SU-DHL-6 (cell line): ENCODE measurements around the gene LRRK1.

ENCODE experiments used
- EZH2phosphoT487 ChIP-seq: fragments of 200-600 bp; sonication (generic), shearing (Covaris generic); conservative IDR thresholded peaks from 2 replicates; pipeline ENCODE4 v1.6.1; 2018; ENCODE audit warnings: mild to moderate bottlenecking, antibody characterized with exemption, low read length, moderate library complexity, mixed read lengths
- TF ChIP-seq, protein P1 (sequence below): fragments of 200-600 bp; sonication (generic); IDR thresholded peaks from one replicate; pipeline ENCODE4 v1.5.1; 2017; ENCODE audit warnings: antibody characterized with exemption, mild to moderate bottlenecking, low read length, moderate library complexity; ENCODE audit not compliant: insufficient read depth, poor library complexity, severe bottlenecking

DNA sequence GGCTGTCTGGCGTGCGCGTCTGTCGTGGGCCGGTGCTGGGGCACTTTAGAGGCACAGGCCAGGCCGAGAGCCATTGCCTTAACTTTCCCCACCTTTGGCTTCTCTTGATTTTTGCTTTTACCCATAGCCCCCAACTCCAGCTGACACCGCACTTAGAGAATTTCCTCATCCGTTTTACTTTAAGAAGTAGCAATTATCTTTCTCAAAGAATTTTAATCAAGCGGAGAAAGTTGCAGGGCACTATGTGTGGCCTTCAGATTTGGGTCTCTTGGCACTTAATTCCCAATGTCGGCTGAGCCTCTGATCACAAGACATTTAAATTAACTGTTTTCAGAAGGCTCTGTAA is 38.3 kb upstream of the LRRK1 start:
- TF ChIP-seq, protein P1, sequence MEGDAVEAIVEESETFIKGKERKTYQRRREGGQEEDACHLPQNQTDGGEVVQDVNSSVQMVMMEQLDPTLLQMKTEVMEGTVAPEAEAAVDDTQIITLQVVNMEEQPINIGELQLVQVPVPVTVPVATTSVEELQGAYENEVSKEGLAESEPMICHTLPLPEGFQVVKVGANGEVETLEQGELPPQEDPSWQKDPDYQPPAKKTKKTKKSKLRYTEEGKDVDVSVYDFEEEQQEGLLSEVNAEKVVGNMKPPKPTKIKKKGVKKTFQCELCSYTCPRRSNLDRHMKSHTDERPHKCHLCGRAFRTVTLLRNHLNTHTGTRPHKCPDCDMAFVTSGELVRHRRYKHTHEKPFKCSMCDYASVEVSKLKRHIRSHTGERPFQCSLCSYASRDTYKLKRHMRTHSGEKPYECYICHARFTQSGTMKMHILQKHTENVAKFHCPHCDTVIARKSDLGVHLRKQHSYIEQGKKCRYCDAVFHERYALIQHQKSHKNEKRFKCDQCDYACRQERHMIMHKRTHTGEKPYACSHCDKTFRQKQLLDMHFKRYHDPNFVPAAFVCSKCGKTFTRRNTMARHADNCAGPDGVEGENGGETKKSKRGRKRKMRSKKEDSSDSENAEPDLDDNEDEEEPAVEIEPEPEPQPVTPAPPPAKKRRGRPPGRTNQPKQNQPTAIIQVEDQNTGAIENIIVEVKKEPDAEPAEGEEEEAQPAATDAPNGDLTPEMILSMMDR, result no peak
- no peak for TF ChIP-seq EZH2phosphoT487
